T-cell (primary cell): ENCODE data around the gene NECTIN4. TPM values are rescaled to one million over a fixed set of nuclear protein-coding genes. Genes with fewer than 3 reads are reported as not detected.

Experiments used
- ATAC-seq, 4 experiments: fragments of 200-7000 bp in 3 of 4; fragments of 150-1000 bp in 1 of 4; cut with Tn5 transposase; replicated peaks in 1 of 4; 1 replicate in 3 of 4; 2 replicates in 1 of 4; pipeline ENCODE4 v1.10.0; 2021; ENCODE audit warnings: moderate library complexity in 3 of 4, mild to moderate bottlenecking in 2 of 4, moderate number of reproducible peaks in 1 of 4
- CTCF ChIA-PET, 2 donors: fragments of 300-600 bp; sonication (Branson Sonifier 250); formaldehyde crosslinking; loops; one replicate each; lab custom pipeline; 2022; ENCODE audit warnings: antibody characterized with exemption in 2 of 2; lab: Charles Lee
- POLR2A ChIA-PET, 2 donors: fragments of 300-600 bp; sonication (Branson Sonifier 250); formaldehyde crosslinking; loops; one replicate each; lab custom pipeline; 2022; ENCODE audit warnings: antibody characterized with exemption in 2 of 2; lab: Charles Lee
- DNase-seq, 35 experiments: peaks; one replicate each; pipeline versions ENCODE4 v3.0.0 to v3.0.0-alpha.2; 2013 to 2023
- H3K27ac ChIP-seq: one replicate; pipeline ENCODE4 v1.5.1; 2013; ENCODE audit warnings: low read length
- H3K27me3 ChIP-seq, 2 experiments: replicated peaks in 1 of 2; 1 replicate in 1 of 2; 2 replicates in 1 of 2; pipeline versions ENCODE4 v1.6.1 to v1.7.0; 2013; ENCODE audit warnings: low read length in 1 of 2, mixed read lengths in 1 of 2; ENCODE audit not compliant: control insufficient read depth in 2 of 2, insufficient read depth in 2 of 2; ENCODE audit errors: extremely low read depth in 1 of 2
- H3K36me3 ChIP-seq, 2 donors: 1 replicate in 1 of 2; 2 replicates in 1 of 2; pipeline versions ENCODE4 v1.6.1 to v1.7.0; 2013; ENCODE audit warnings: low read length in 1 of 2; ENCODE audit not compliant: control insufficient read depth in 2 of 2, insufficient read depth in 1 of 2; ENCODE audit errors: extremely low read depth in 1 of 2
- H3K4me1 ChIP-seq, 2 experiments: 1 replicate in 1 of 2; 2 replicates in 1 of 2; pipeline versions ENCODE4 v1.6.1 to v1.7.0; 2013; ENCODE audit warnings: low read length in 2 of 2, mixed read lengths in 1 of 2; ENCODE audit not compliant: insufficient read depth in 2 of 2, control insufficient read depth in 1 of 2; ENCODE audit errors: extremely low read depth in 1 of 2
- H3K4me3 ChIP-seq, 2 donors: 1 replicate in 1 of 2; 2 replicates in 1 of 2; pipeline versions ENCODE4 v1.5.1 to v1.7.0; 2013; ENCODE audit warnings: mild to moderate bottlenecking in 2 of 2, low read length in 1 of 2, moderate library complexity in 1 of 2; ENCODE audit not compliant: control insufficient read depth in 1 of 2; ENCODE audit errors: extremely low read depth in 1 of 2
- H3K9me3 ChIP-seq: 2 replicates; pipeline ENCODE4 v1.7.0; 2013
- H3K27ac Mint-ChIP-seq, 2 donors: one replicate each; pipeline ENCODE4 v1.8.0; 2020 to 2021; ENCODE audit warnings: mild to moderate bottlenecking in 2 of 2, mixed read lengths in 2 of 2
- H3K27me3 Mint-ChIP-seq, 2 donors: one replicate each; pipeline ENCODE4 v1.8.0; 2021 to 2022; ENCODE audit warnings: mixed read lengths in 2 of 2
- H3K36me3 Mint-ChIP-seq: one replicate; pipeline ENCODE4 v1.8.0; 2021; ENCODE audit warnings: mixed read lengths
- H3K4me1 Mint-ChIP-seq, 3 donors: one replicate each; pipeline ENCODE4 v1.8.0; 2020 to 2022; ENCODE audit warnings: mixed read lengths in 3 of 3, mild to moderate bottlenecking in 1 of 3
- H3K4me3 Mint-ChIP-seq, 3 donors: one replicate each; pipeline ENCODE4 v1.8.0; 2020 to 2022; ENCODE audit warnings: mild to moderate bottlenecking in 3 of 3, mixed read lengths in 3 of 3, moderate library complexity in 3 of 3
- H3K9me3 Mint-ChIP-seq, 3 donors: one replicate each; pipeline ENCODE4 v1.8.0; 2020 to 2022; ENCODE audit warnings: mixed read lengths in 3 of 3
- whole genome bisulfite sequencing: methylation state at CpG from one replicate; pipeline ENCODE4 v1.1.5; 2013; ENCODE audit warnings: missing lambda C conversion rate; ENCODE audit not compliant: insufficient coverage; 5-methylcytosine and 5-hydroxymethylcytosine counted together
- total RNA-seq, 35 experiments: library from RNA in 6 of 35; stranded (reverse) in 6 of 35; fragments of 120-200 nt in 1 of 35; gene quantifications; one replicate each; pipeline versions ENCODE4 v1.2.1 to v1.2.4 and lab custom pipeline; 2013 to 2026

Gene NECTIN4
- total RNA-seq, 5 donors from 2014 or later (not counting 1 experiment from before 2014, with no cell fraction given) = 0.06 TPM; not detected in 4

DNA sequence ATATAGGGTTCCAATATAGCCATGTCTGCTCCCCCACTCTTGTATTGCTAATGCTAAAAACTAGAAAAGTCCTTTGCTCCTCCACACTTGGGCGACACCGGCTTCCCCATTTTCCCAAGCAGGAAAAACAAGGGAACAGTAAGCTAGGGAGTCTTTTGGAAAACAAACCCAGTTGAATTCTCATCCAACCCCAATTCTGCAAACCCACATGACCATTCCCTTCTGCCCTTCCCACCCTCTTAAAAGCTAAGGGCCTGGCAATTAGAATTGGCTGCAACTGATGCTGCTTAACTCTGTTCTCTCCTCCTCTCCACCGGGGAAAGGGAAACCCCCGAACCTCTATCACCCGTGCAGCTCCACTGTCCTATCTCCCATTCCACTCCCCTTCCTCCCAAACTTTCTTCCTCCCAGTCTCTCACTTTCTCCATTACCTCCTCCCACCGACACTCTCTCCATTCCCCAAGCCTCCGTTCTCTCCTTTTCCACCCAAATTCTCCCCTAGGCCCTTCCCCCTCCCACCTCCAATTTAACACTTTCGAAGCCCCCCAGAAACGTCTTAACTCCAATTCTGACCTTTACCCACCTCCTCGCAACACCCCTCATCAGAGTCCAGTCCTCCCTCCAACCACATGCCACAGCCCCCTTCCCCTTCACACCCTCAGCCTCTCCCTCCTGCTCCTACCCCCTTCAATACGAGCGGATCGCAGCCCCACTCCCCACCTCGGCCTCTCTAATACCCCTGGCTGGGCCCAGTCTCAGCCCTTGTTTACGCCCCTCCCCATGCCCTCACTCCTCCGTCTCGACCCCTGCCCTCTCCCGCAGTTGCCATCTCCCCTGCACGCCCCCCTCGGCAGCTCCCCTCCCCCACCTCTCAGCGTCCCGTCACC lies 42.4 kb upstream of the NECTIN4 start:
- H3K4me3 ChIP-seq = peak overlapping the region; percentile 78 to 97
- Mint-ChIP-seq H3K9me3 (no peaks in the 10 kb centered on the region), H3K4me1 (peaks cover 54 to 57% (median 56%) of the 10 kb centered on the region in 3 donors), H3K36me3 (peaks cover 20% of the 10 kb centered on the region), H3K4me3 (no peak overlapping the region), H3K27ac (peak overlapping the region; percentile 90 to 94), H3K27me3 (no peaks in the 10 kb centered on the region)
- POLR2A ChIA-PET = interaction anchor here (0.6 to 2.5 kb wide), 9 partner anchors 14 to 111 kb away, joined by 3 to 18 read pairs (median 4); partner anchors contain the start of genes F11R (in 2 of the 2), NIT1 (in 1 of the 2), PFDN2 (in 1 of the 2) and UFC1 (in 1 of the 2)
- H3K9me3 ChIP-seq = no peaks in the 10 kb centered on the region
- DNase-seq (peak in 2 of 35 experiments; percentile 10 to 51), ATAC-seq (no peak)
- CTCF ChIA-PET = interaction anchor here (0.6 to 2.0 kb wide), 10 partner anchors 10 to 127 kb away, joined by 3 to 11 read pairs (median 6); partner anchors contain the start of genes PPOX (in 2 of the 2), ARHGAP30 (in 1 of the 2), KLHDC9 (in 1 of the 2) and PCP4L1 (in 1 of the 2)
- peaks cover 0 to 14% of the 10 kb centered on the region in 2 donors for H3K36me3 ChIP-seq
- WGBS = 2% methylated on average over 17 of the region's 22 CpGs
- peaks cover 34 to 39% of the 10 kb centered on the region in 2 experiments for H3K4me1 ChIP-seq
- H3K27me3 ChIP-seq = no peaks in the 10 kb centered on the region
- peak overlapping the region; percentile 86 for H3K27ac ChIP-seq

GRCh38 chr1:161130266-161130665 lies 40.9 kb upstream of the NECTIN4 start:
- Mint-ChIP-seq H3K4me3 (no peak overlapping the region), H3K27ac (peak overlapping the region; percentile 90 to 94), H3K36me3 (peaks cover 28% of the 10 kb centered on the region), H3K4me1 (peaks cover 57 to 68% (median 63%) of the 10 kb centered on the region in 3 donors), H3K27me3 (no peaks in the 10 kb centered on the region), H3K9me3 (no peaks in the 10 kb centered on the region)
- no peak overlapping the region for H3K27ac ChIP-seq
- H3K27me3 ChIP-seq = no peaks in the 10 kb centered on the region
- no peak for DNase-seq
- no CpG with 5 or more reads among the region's 1 CpG for WGBS
- CTCF ChIA-PET = interaction anchor here in 1 of 2 donors (0.6 kb wide), 1 partner anchor 586 kb away, joined by 7 read pairs; no protein-coding TSS in a partner anchor
- ATAC-seq = no peak
- peaks cover 34 to 39% of the 10 kb centered on the region in 2 experiments for H3K4me1 ChIP-seq
- no peak overlapping the region for H3K4me3 ChIP-seq
- no peaks in the 10 kb centered on the region for H3K9me3 ChIP-seq
- peaks cover 3 to 24% of the 10 kb centered on the region in 2 donors for H3K36me3 ChIP-seq
- POLR2A ChIA-PET = interaction anchor here (0.5 to 0.8 kb wide), 3 partner anchors 17 to 22 kb away, joined by 3 to 5 read pairs (median 3); no protein-coding TSS in a partner anchor

DNA sequence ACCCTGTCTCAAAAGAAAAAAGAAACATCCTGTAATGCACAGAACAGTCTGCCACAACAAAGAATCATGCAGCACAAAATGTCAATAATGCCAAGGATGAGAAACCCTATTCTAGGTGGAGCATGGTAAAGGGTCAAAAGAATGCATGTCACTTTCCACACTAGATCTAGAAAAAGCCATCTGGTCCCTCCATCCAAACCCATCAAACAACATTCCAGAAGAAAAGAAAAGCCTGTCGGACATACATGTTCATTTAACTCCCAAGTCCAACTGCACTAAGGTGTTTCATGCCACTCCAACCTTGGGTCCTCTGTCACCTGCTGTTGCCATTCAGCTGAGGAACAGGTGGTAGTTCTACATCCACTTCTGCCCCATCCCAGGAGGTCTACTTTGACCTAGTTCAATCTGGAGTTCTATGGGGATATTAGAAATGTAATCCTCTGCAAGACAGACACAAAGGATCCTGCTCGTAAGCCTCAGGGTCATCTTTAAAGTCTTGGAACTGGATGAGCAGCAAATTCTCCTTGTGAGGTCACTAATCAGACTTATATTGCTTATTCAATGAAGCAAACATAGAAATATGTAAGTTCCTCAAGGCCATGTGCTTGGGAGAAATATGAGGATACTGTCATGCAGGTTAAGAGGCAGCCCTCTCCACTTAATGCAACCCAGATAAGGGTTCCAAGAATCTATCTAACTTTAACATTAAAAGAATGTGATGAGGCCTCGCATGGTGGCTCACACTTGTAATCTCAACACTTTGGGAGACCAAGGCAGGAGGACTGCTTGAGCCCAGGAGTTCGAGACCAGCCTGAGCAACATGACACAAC lies 39.4 kb upstream of the NECTIN4 start:
- CTCF ChIA-PET = interaction anchor here in 1 of 2 donors (0.8 to 1.4 kb wide), 2 partner anchors 9 to 97 kb away, joined by 4 to 5 read pairs; partner anchors contain the start of gene TOMM40L
- no peak for DNase-seq
- Mint-ChIP-seq H3K4me1 (peaks cover 52 to 73% (median 59%) of the 10 kb centered on the region in 3 donors), H3K9me3 (no peaks in the 10 kb centered on the region), H3K36me3 (peaks cover 31% of the 10 kb centered on the region), H3K4me3 (peak overlapping the region in 1 of 3 donors; percentile 31), H3K27me3 (no peaks in the 10 kb centered on the region), H3K27ac (peak overlapping the region; percentile 90 to 94)
- WGBS = 100% methylated on average over 1 of the region's 4 CpGs
- H3K9me3 ChIP-seq = no peaks in the 10 kb centered on the region
- peaks cover 15 to 37% of the 10 kb centered on the region in 2 donors for H3K36me3 ChIP-seq
- no peak overlapping the region for H3K4me3 ChIP-seq
- POLR2A ChIA-PET = no interaction called here
- H3K4me1 ChIP-seq = peaks cover 33 to 34% of the 10 kb centered on the region in 2 experiments
- H3K27ac ChIP-seq = no peak overlapping the region
- no peak for ATAC-seq
- no peaks in the 10 kb centered on the region for H3K27me3 ChIP-seq

GRCh38 chr1:161127649-161128048 lies 38.3 kb upstream of the NECTIN4 start:
- Mint-ChIP-seq H3K9me3 (no peaks in the 10 kb centered on the region), H3K27ac (peak overlapping the region; percentile 81 to 90), H3K36me3 (peaks cover 38% of the 10 kb centered on the region), H3K4me1 (peaks cover 54 to 73% (median 60%) of the 10 kb centered on the region in 3 donors), H3K4me3 (peak overlapping the region in 1 of 3 donors; percentile 31), H3K27me3 (no peaks in the 10 kb centered on the region)
- ChIA-PET CTCF (interaction anchor here (0.5 to 1.4 kb wide), 4 partner anchors 11 to 767 kb away, joined by 3 to 5 read pairs (median 4); no protein-coding TSS in a partner anchor), POLR2A (interaction anchor here in 1 of 2 donors (1.0 kb wide), 1 partner anchor 26 kb away, joined by 3 read pairs; the partner anchor contains the start of gene UFC1)
- Histone ChIP-seq H3K9me3 (no peaks in the 10 kb centered on the region), H3K4me3 (no peak overlapping the region), H3K27ac (no peak overlapping the region), H3K4me1 (peaks cover 25 to 29% of the 10 kb centered on the region in 2 experiments), H3K27me3 (no peaks in the 10 kb centered on the region), H3K36me3 (peaks cover 16 to 46% of the 10 kb centered on the region in 2 donors)
- ATAC-seq (no peak), DNase-seq (no peak)
- WGBS = no CpG with 5 or more reads among the region's 2 CpGs

GRCh38 chr1:161122967-161123366 lies 33.6 kb upstream of the NECTIN4 start:
- Histone ChIP-seq H3K4me1 (peaks cover 12 to 23% of the 10 kb centered on the region in 2 experiments), H3K4me3 (no peak overlapping the region), H3K9me3 (no peaks in the 10 kb centered on the region), H3K36me3 (peaks cover 23 to 70% of the 10 kb centered on the region in 2 donors), H3K27me3 (no peaks in the 10 kb centered on the region), H3K27ac (no peak overlapping the region)
- POLR2A ChIA-PET = interaction anchor here in 1 of 2 donors (0.5 kb wide), 1 partner anchor 23 kb away, joined by 3 read pairs; no protein-coding TSS in a partner anchor
- Mint-ChIP-seq H3K36me3 (peaks cover 57% of the 10 kb centered on the region), H3K27ac (no peak overlapping the region), H3K27me3 (no peaks in the 10 kb centered on the region), H3K4me1 (peaks cover 44 to 49% (median 48%) of the 10 kb centered on the region in 3 donors), H3K4me3 (no peak overlapping the region), H3K9me3 (no peaks in the 10 kb centered on the region)
- DNase-seq = no peak
- WGBS = no CpG with 5 or more reads among the region's 6 CpGs
- CTCF ChIA-PET = no interaction called here
- ATAC-seq = no peak
